Stimulated activated CD4-positive, alpha-beta T cell treated with anti-CD3 and anti-CD28 coated beads, Interleukin-2, amount 100 ng/mL, for 48 hours (primary cell): Measurements from ENCODE around the gene CTXND1.
"Not testable (repeated sequence)": the region's sequence is repeated elsewhere in the genome, so short reads cannot be mapped to it uniquely, and the experiment has no call there.

Source experiments
- DNase-seq, 2 donors: peaks; one replicate each; pipeline ENCODE4 v3.0.0-alpha.2; 2020

The CTXND1 gene

DNA sequence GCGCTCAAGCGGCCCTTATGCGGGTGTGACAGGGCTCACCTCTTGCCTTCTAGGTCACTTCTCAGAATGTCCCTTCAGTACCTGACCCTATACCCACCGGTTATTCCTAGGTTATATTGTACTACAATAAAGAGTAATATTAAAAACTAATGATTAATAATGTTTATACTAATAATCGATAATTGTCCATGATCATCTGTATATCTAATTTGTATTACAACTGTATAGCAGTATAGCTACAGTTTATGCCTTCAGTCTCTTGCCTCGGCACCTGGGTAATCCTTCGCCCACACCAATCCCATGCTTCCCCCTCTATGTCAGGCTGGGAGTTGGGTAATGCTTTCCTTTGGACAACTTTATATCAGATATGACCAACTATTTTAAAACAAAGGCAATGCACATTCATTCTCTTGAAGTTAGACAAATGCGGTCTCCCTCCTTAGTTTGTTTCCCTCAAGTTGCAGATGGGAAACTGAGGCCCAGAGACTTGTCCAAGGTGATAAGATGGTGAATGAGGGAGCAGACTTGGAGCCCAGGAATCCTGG is 95.8 kb downstream of the CTXND1 start:
- DNase-seq, result no peak

DNA sequence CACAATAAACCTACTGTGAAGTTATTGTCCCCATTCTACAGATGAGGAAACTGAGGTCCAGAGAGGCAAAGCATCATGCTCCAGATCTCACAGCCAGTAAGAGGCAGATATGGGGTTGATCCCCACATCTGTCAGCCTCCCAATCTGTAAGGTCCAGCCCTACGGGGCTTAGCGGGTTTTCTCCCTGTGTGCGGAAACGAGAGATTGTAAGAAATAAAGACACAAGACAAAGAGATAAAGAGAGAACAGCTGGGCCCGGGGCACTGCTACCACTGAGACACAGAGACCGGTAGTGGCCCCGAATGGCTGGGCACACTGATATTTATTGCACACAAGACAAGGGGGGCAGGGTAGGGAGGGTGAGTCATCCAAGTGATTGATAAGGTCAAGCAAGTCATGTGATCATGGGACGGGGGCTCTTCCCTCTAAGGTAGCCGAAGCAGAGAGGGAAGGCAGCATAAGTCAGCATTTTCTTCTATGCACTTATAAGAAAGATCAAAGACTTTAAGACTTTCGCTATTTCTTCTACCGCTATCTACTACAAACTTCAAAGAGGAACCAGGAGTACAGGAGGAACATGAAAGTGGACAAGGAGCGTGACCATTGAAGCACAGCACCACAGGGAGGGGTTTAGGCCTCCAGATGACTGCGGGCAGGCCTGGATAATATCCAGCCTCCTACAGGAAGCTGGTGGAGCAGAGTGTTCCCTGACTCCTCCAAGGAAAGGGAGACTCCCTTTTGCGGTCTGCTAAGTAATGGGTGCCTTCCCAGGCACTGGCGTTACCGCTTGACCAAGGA is 96.4 kb downstream of the CTXND1 start:
- DNase-seq, result not testable (repeated sequence)

DNA sequence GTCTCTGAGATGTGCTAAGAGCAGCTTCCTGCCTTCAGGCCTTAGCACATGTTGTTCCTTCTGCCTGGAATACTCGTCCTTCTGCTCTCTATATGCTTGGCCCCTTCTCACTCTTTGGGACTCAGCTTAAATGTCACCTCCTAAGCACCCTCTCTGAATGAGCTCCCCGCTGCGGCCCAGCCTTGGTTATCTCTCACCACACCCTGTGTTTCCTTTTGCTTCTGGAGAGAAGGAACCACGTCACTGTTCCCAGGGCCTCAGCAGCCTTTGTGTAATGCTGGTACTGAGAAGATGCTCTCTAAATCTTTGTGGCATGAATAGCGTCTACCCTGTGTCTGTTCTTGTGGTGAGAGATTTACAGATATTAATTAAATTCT is 97.0 kb downstream of the CTXND1 start:
- no peak for DNase-seq

DNA sequence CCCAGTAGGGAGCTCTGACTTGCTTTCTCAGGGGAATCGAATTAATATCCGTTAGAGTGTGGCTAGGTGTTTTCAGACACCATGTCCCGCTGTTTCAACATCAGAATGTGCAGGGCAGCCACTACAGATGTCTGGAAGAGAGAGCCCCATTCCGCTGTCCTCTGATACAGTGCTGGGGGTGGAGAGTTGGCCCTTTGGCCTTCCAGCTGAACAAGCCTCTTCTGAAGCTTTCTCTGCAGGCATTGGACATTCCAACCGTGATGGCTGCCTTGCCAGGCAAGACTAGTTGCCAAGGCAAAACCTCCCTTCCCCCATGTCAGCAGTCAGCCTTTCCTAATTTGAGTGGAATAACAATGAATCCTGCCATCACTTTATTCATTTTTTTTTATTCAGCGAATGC is 97.7 kb downstream of the CTXND1 start:
- no peak for DNase-seq

DNA sequence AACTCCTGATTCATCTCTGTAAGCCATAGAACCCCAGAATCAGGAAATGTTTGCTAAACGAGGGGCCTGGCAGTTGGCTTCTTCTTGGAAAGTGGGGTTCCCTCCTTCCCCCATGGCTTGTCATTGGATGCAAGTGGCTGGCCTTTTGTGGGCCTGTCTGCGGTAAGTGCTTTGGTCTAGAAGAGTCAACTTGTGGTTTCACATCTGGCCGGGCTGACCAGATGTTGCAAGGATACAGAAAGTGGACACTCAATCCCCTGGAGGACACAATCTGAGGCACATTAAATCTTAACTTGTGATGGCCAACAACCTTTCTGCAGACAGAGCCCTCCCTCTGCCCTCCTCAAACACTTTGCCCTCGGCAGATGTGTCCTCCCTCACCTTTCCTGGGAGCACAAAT is 98.1 kb downstream of the CTXND1 start:
- DNase-seq, result no peak

DNA sequence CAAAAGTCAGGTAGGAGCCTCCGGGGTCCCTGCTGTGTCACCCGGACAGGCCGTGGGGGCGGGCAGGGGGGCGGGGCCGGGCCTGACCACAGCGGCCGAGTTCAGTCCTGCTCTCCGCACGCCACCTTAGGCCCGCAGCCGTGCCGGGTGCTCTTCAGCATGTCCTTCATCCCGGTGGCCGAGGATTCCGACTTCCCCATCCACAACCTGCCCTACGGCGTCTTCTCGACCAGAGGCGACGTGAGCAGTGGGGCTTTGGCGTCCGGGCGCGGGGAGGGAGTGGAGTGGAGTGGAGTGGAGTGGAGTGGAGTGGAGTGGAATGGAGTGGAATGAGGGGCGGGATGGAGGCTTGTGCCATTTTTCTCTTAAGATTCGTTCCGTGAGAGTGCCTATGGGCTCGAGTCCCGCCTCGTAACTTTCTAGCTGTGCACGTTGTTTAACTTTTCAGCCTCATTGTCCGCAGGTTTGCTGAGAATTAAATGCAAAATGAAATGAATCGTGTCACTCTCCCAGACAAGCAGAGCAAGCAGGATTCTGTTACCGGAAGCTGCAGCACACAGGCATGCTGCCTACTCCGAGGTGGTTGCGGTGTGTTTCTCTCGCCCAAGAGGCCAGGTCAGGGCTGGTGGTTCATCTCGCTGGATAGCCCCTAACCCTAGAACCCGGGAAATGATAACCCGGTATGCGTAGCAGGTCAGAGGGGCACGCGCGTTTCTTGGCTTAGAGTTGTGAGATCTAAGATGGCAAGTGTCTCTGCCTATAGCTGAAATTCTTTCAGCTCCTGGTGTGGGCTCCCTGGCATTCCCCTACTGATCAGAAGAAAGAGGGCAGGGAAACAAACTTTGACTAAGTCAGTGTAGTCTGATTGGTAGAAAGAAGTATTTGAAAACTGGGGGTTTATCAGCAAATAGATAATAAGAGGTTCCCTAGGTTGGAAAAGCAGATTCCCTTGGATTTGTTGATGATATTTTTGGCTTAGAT is 98.8 kb downstream of the CTXND1 start, which contains the start of gene FAH:
Gene FAH, plus strand, starts transcription at position 104 of the 981 bp plus-strand sequence. Its CDS starts 56 bp downstream, at position 160.
- DNase-seq, result peak; percentile 26 to 29

DNA sequence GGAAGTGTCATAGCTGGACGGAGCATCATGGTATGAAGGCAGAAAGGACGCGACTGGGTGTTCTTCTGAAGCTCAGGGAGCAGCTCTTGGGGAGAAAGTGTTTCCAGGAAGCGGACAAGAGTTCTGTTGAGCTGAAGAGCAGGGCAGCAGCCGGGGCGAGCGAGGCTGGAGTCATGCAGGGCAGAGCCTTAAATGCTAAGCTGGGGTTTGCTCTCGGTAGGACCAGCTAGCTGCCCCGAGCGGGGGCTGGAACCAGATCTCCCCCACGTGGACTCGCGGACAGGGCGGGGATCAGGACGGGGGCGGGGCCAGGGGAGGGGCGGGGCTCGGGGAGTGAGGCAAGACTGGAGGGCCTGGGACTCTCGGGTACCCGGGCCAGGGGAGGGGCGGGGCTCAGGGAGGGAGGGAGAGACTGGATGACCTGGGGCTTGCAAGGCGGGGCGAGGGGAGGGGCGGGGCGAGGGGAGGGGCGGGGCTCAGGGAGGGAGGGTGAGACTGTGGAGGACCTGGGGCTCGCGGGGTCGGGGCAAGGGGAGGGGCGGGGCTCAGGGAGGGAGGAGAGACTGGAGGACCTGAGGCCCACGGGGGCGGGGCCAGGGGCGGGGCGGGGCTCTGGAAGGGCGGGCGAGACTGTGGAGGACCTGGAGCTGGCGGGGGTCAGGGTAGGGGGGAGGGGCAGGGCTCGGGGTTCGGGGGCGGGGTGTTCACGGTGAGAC is 99.7 kb downstream of the CTXND1 start:
- peak; percentile 86 to 87 for DNase-seq

DNA sequence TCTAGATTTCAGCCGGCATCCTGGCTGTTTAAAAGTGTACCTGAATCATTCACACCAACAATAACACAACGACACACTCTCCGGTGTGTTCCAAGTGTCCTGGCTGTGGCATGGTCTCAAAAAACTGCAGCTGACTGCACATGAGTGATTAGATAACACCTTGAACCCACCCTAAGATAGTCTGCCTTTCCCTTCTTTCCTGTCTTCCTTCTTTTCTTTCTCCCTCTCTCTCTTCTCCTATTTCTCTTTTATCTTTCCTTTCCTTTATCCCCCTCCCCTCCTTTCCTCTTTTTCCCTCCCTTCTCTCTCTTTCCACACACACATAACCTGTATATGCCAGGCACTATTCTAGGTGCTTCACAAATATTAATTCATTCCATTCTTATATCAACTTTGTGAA is 100.4 kb downstream of the CTXND1 start:
- DNase-seq, result no peak

DNA sequence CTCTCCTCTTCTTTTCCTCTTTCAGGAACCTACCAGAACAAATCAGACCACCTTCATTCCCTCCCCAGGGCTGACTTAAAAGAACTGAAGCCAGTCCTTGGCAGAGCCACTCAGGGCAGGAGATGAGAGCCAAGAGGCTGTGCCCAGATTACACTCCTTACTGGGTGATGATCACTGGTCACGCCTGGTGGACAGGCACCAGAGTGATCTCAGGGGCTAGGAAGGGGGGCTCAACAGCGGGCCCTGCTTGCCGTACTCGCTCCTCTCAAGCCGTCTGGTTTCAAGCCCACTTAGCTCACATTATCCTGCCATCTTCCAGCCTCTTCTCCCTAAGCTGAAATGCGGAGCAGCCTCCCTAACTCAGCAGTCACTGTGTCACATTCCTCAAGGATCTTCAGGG is 100.9 kb downstream of the CTXND1 start:
- DNase-seq, result no peak
